ENCODE results near the gene TRMT2B. TPM values are rescaled to one million over a fixed set of nuclear protein-coding genes. Genes with fewer than 3 reads are reported as not detected.

TRMT2B gene
- total RNA-seq (10 to 100 TPM; 44.1 to 52.5 TPM), polyA plus RNA-seq (10 to 100 TPM; 38.5 to 60.8 TPM)

GRCh38 chrX:101051549-101052302 is at the start of gene TRMT2B:
Gene TRMT2B (minus strand): TSS chrX:101052111. CDS start chrX:101042289, 9,822 bp downstream.
- H3K36me3 ChIP-seq (ENCODE audit: insufficient read depth, low read length), result no peaks in the 10 kb centered on the region
- intact Hi-C loops (cut with micrococcal nuclease), result loop anchor here (1.0 to 5.0 kb wide), 5 partner anchors 46 to 566 kb away; partner anchors contain the start of genes ARMCX6, CSTF2 and TIMM8A
- Mint-ChIP-seq H3K4me1 (peaks cover 15 to 42% (median 28%) of the 10 kb centered on the region in 4 donors), H3K36me3 (peaks cover 0 to 17% of the 10 kb centered on the region in 2 donors), H3K27ac (peak within 1 kb of the TSS; percentile 93 to 98 (median 97)), H3K27me3 (no peaks in the 10 kb centered on the region), H3K4me3 (peak within 1 kb of the TSS; percentile 86 to 97 (median 90)), H3K9me3 (no peaks in the 10 kb centered on the region)
- DNase-seq, result peak; percentile 75 to 91 (median 81)
- ChIA-PET CTCF (ENCODE audit: partially characterized antibody) (no interaction called here), POLR2A (ENCODE audit: partially characterized antibody) (no interaction called here)
- peak within 1 kb of the TSS; percentile 34 to 56 for H3K4me3 ChIP-seq (ENCODE audit: low read length in 2 of 2)
- H3K27me3 ChIP-seq (ENCODE audit: insufficient read depth, low read length), result no peaks in the 10 kb centered on the region
- peaks cover 31% of the 10 kb centered on the region for H3K4me1 ChIP-seq (ENCODE audit: insufficient read depth, low read length)
- H3K27ac ChIP-seq (ENCODE audit: low read depth, low read length), result peak within 1 kb of the TSS; percentile 87
- no peaks in the 10 kb centered on the region for H3K9me3 ChIP-seq (ENCODE audit: control insufficient read depth in 1 of 2, low read length in 2 of 2)

GRCh38 chrX:101097546-101098453 is 45.9 kb upstream of the TRMT2B start, which contains the start of gene CENPI:
Gene CENPI (plus strand): TSS chrX:101098204. CDS start chrX:101101071, 2,867 bp downstream.
- H3K36me3 Mint-ChIP-seq, result no peaks in the 10 kb centered on the region
- Histone ChIP-seq H3K4me3 (ENCODE audit: low read length in 2 of 2) (peak within 1 kb of the TSS; percentile 68 to 73), H3K27me3 (ENCODE audit: insufficient read depth, low read length) (no peaks in the 10 kb centered on the region), H3K27ac (ENCODE audit: low read depth, low read length) (peak within 1 kb of the TSS; percentile 68), H3K36me3 (ENCODE audit: insufficient read depth, low read length) (no peaks in the 10 kb centered on the region), H3K9me3 (ENCODE audit: control insufficient read depth in 1 of 2, low read length in 2 of 2) (no peaks in the 10 kb centered on the region), H3K4me1 (ENCODE audit: insufficient read depth, low read length) (peaks cover 6% of the 10 kb centered on the region)
- intact Hi-C loops (cut with micrococcal nuclease), result loop anchor here (1.0 to 2.0 kb wide), 2 partner anchors 45 to 277 kb away; partner anchors contain the start of genes CSTF2 and TRMT2B
- H3K27ac Mint-ChIP-seq, result peak within 1 kb of the TSS; percentile 91 to 96 (median 96)
- H3K4me3 Mint-ChIP-seq, result peak within 1 kb of the TSS; percentile 88 to 94 (median 90)
- ChIA-PET CTCF (ENCODE audit: partially characterized antibody) (interaction anchor here (0.8 kb wide), 1 partner anchor 45 kb away, joined by 3 read pairs; no protein-coding TSS in a partner anchor), POLR2A (ENCODE audit: partially characterized antibody) (interaction anchor here (0.9 to 1.2 kb wide), 4 partner anchors 50 to 834 kb away, joined by 3 to 6 read pairs (median 4); partner anchors contain the start of genes RPL36A and ZMAT1)
- no peaks in the 10 kb centered on the region for H3K27me3 Mint-ChIP-seq
- peaks cover 6 to 16% (median 11%) of the 10 kb centered on the region in 4 donors for H3K4me1 Mint-ChIP-seq
- DNase-seq, result peak; percentile 93 to 94 (median 94)
- H3K9me3 Mint-ChIP-seq, result peaks cover 0 to 1% (median 0%) of the 10 kb centered on the region in 8 donors

- no peak overlapping the region for H3K4me3 ChIP-seq (ENCODE audit: low read length in 2 of 2)
- no peak overlapping the region for H3K4me3 Mint-ChIP-seq
- no peaks in the 10 kb centered on the region for H3K36me3 Mint-ChIP-seq
- POLR2A ChIA-PET (ENCODE audit: partially characterized antibody), result no interaction called here
- DNase-seq, result no peak
- H3K4me1 Mint-ChIP-seq, result no peaks in the 10 kb centered on the region
- H3K27me3 Mint-ChIP-seq, result no peaks in the 10 kb centered on the region
- H3K27me3 ChIP-seq (ENCODE audit: insufficient read depth, low read length), result no peaks in the 10 kb centered on the region
- no peak overlapping the region for H3K27ac ChIP-seq (ENCODE audit: low read depth, low read length)
- intact Hi-C loops (cut with micrococcal nuclease), result no loop called here
- CTCF ChIA-PET (ENCODE audit: partially characterized antibody), result no interaction called here
- H3K9me3 Mint-ChIP-seq, result peaks cover 0 to 2% (median 0%) of the 10 kb centered on the region in 8 donors
- peak overlapping the region in 1 of 7 donors; percentile 37 for H3K27ac Mint-ChIP-seq
- H3K36me3 ChIP-seq (ENCODE audit: insufficient read depth, low read length), result no peaks in the 10 kb centered on the region
- no peaks in the 10 kb centered on the region for H3K4me1 ChIP-seq (ENCODE audit: insufficient read depth, low read length)
- H3K9me3 ChIP-seq (ENCODE audit: control insufficient read depth in 1 of 2, low read length in 2 of 2), result no peaks in the 10 kb centered on the region
Measured at GRCh38 chrX:101091817-101092216, 39.9 kb upstream of the TRMT2B start.

- ChIA-PET POLR2A (ENCODE audit: partially characterized antibody) (no interaction called here), CTCF (ENCODE audit: partially characterized antibody) (no interaction called here)
- Mint-ChIP-seq H3K36me3 (no peaks in the 10 kb centered on the region), H3K4me1 (peaks cover 0 to 2% (median 0%) of the 10 kb centered on the region in 4 donors), H3K9me3 (no peaks in the 10 kb centered on the region), H3K27ac (no peak overlapping the region), H3K4me3 (no peak overlapping the region), H3K27me3 (peaks cover 4 to 6% of the 10 kb centered on the region in 2 donors)
- Histone ChIP-seq H3K4me3 (ENCODE audit: low read length in 2 of 2) (no peak overlapping the region), H3K4me1 (ENCODE audit: insufficient read depth, low read length) (no peaks in the 10 kb centered on the region), H3K27me3 (ENCODE audit: insufficient read depth, low read length) (no peaks in the 10 kb centered on the region), H3K36me3 (ENCODE audit: insufficient read depth, low read length) (no peaks in the 10 kb centered on the region), H3K27ac (ENCODE audit: low read depth, low read length) (no peak overlapping the region), H3K9me3 (ENCODE audit: control insufficient read depth in 1 of 2, low read length in 2 of 2) (no peaks in the 10 kb centered on the region)
- DNase-seq, result no peak
- intact Hi-C loops (cut with micrococcal nuclease), result no loop called here
Measured at GRCh38 chrX:101081231-101081630, 29.3 kb upstream of the TRMT2B start.

GRCh38 chrX:101080326-101081124 is 28.6 kb upstream of the TRMT2B start:
- intact Hi-C loops (cut with micrococcal nuclease), result no loop called here
- Histone ChIP-seq H3K27me3 (ENCODE audit: insufficient read depth, low read length) (no peaks in the 10 kb centered on the region), H3K36me3 (ENCODE audit: insufficient read depth, low read length) (no peaks in the 10 kb centered on the region), H3K4me1 (ENCODE audit: insufficient read depth, low read length) (no peaks in the 10 kb centered on the region), H3K4me3 (ENCODE audit: low read length in 2 of 2) (no peak overlapping the region), H3K27ac (ENCODE audit: low read depth, low read length) (no peak overlapping the region), H3K9me3 (ENCODE audit: control insufficient read depth in 1 of 2, low read length in 2 of 2) (no peaks in the 10 kb centered on the region)
- no peak for DNase-seq
- peaks cover 0 to 2% (median 0%) of the 10 kb centered on the region in 4 donors for H3K4me1 Mint-ChIP-seq
- ChIA-PET POLR2A (ENCODE audit: partially characterized antibody) (no interaction called here), CTCF (ENCODE audit: partially characterized antibody) (no interaction called here)
- no peak overlapping the region for H3K4me3 Mint-ChIP-seq
- no peaks in the 10 kb centered on the region for H3K36me3 Mint-ChIP-seq
- no peak overlapping the region for H3K27ac Mint-ChIP-seq
- H3K27me3 Mint-ChIP-seq, result peaks cover 4 to 6% of the 10 kb centered on the region in 2 donors
- no peaks in the 10 kb centered on the region for H3K9me3 Mint-ChIP-seq

- Histone ChIP-seq H3K4me1 (ENCODE audit: insufficient read depth, low read length) (no peaks in the 10 kb centered on the region), H3K36me3 (ENCODE audit: insufficient read depth, low read length) (no peaks in the 10 kb centered on the region), H3K9me3 (ENCODE audit: control insufficient read depth in 1 of 2, low read length in 2 of 2) (no peaks in the 10 kb centered on the region), H3K4me3 (ENCODE audit: low read length in 2 of 2) (no peak overlapping the region), H3K27me3 (ENCODE audit: insufficient read depth, low read length) (no peaks in the 10 kb centered on the region), H3K27ac (ENCODE audit: low read depth, low read length) (no peak overlapping the region)
- ChIA-PET CTCF (ENCODE audit: partially characterized antibody) (no interaction called here), POLR2A (ENCODE audit: partially characterized antibody) (no interaction called here)
- Mint-ChIP-seq H3K27ac (no peak overlapping the region), H3K36me3 (no peaks in the 10 kb centered on the region), H3K4me1 (peaks cover 0 to 2% (median 0%) of the 10 kb centered on the region in 4 donors), H3K27me3 (peaks cover 4 to 6% of the 10 kb centered on the region in 2 donors), H3K9me3 (no peaks in the 10 kb centered on the region), H3K4me3 (no peak overlapping the region)
- intact Hi-C loops (cut with micrococcal nuclease), result no loop called here
- DNase-seq, result no peak
Measured at GRCh38 chrX:101079736-101080270, 27.9 kb upstream of the TRMT2B start.

All from CD4-positive, alpha-beta memory T cell (primary cell).